Neural cell (in vitro differentiated cells): ENCODE data around the gene SPSB4. TPM values are rescaled to one million over a fixed set of nuclear protein-coding genes. Genes with fewer than 3 reads are reported as not detected.

Experiments used
- H2AFZ ChIP-seq: fragments of 200-600, 300-800 bp; sonication (generic), shearing (Covaris generic); 2 replicates; pipeline ENCODE4 v1.6.0; 2014; ENCODE audit warnings: low read depth, mild to moderate bottlenecking, antibody characterized with exemption, low read length, moderate library complexity
- H3F3A ChIP-seq: fragments of 200-600 bp; shearing (Covaris generic); 2 replicates; pipeline ENCODE4 v1.6.1; 2016; ENCODE audit warnings: mild to moderate bottlenecking, moderate library complexity, mixed read lengths, antibody characterized with exemption, low read length; ENCODE audit not compliant: insufficient read depth, poor library complexity, severe bottlenecking
- H3K27ac ChIP-seq: fragments of 200-600, 300-800 bp; sonication (generic), shearing (Covaris generic); 2 replicates; pipeline ENCODE4 v1.5.1; 2014; ENCODE audit warnings: mild to moderate bottlenecking, low read length, moderate library complexity
- H3K27me3 ChIP-seq: fragments of 300-800, 200-600 bp; sonication (generic), shearing (Covaris generic); 2 replicates; pipeline ENCODE4 v1.6.0; 2014; ENCODE audit warnings: mild to moderate bottlenecking, low read depth, low read length, moderate library complexity; ENCODE audit not compliant: insufficient read depth
- H3K36me3 ChIP-seq: fragments of 300-800, 200-600 bp; sonication (generic), shearing (Covaris generic); 2 replicates; pipeline ENCODE4 v1.5.1; 2014; ENCODE audit warnings: mild to moderate bottlenecking, antibody characterized with exemption, low read length, moderate library complexity; ENCODE audit not compliant: insufficient read depth
- H3K4me2 ChIP-seq: fragments of 300-800, 200-600 bp; sonication (generic), shearing (Covaris generic); 2 replicates; pipeline ENCODE4 v1.6.0; 2014; ENCODE audit warnings: mild to moderate bottlenecking, low read length
- H3K4me3 ChIP-seq: fragments of 300-800, 200-600 bp; sonication (generic), shearing (Covaris generic); 2 replicates; pipeline ENCODE4 v1.5.1; 2014; ENCODE audit warnings: mild to moderate bottlenecking, low read length, moderate library complexity
- H3K79me2 ChIP-seq: fragments of 200-600 bp; shearing (Covaris generic); replicated peaks from 2 replicates; pipeline ENCODE4 v1.6.0; 2014; ENCODE audit warnings: mild to moderate bottlenecking, low read length, moderate library complexity; ENCODE audit not compliant: insufficient read depth
- H3K9ac ChIP-seq: fragments of 300-800, 200-600 bp; sonication (generic), shearing (Covaris generic); 2 replicates; pipeline ENCODE4 v1.6.1; 2016; ENCODE audit warnings: mild to moderate bottlenecking, low read length, mixed read lengths
- H3K9me2 ChIP-seq: fragments of 200-600 bp; shearing (Covaris generic); 2 replicates; pipeline ENCODE4 v1.6.1; 2016; ENCODE audit warnings: mild to moderate bottlenecking, low read length, mixed read lengths; ENCODE audit not compliant: insufficient read depth
- H3K9me3 ChIP-seq: fragments of 200-600, 300-800 bp; sonication (generic), shearing (Covaris generic); 2 replicates; pipeline ENCODE4 v1.6.1; 2016; ENCODE audit warnings: mild to moderate bottlenecking, mixed run types, low read length, moderate library complexity, mixed read lengths
- H4K20me1 ChIP-seq: fragments of 200-600 bp; shearing (Covaris generic); 2 replicates; pipeline ENCODE4 v1.6.1; 2016; ENCODE audit warnings: mild to moderate bottlenecking, mixed run types; ENCODE audit not compliant: insufficient read depth
- EP300 ChIP-seq: fragments of 450-650 bp; conservative IDR thresholded peaks from 2 replicates; pipeline ENCODE4 v1.6.1; 2014; ENCODE audit warnings: antibody characterized with exemption, mild to moderate bottlenecking, moderate library complexity; ENCODE audit not compliant: poor library complexity, severe bottlenecking
- EZH2 ChIP-seq: fragments of 200-600, 300-800 bp; shearing (Covaris generic), sonication (generic); IDR thresholded peaks from 2 replicates; pipeline ENCODE4 v1.6.1; 2014; ENCODE audit warnings: antibody characterized with exemption, low read length, borderline replicate concordance, mild to moderate bottlenecking; ENCODE audit not compliant: insufficient read depth, poor library complexity, severe bottlenecking
- MXI1 ChIP-seq: fragments of 450-650 bp; conservative IDR thresholded peaks from 2 replicates; pipeline ENCODE4 v1.6.1; 2014; ENCODE audit warnings: antibody characterized with exemption, mild to moderate bottlenecking; ENCODE audit not compliant: poor library complexity, severe bottlenecking
- POLR2AphosphoS5 ChIP-seq: IDR thresholded peaks from 2 replicates; pipeline ENCODE4 v1.6.1; 2012
- RAD21 ChIP-seq: fragments of 450-650 bp; conservative IDR thresholded peaks from 2 replicates; pipeline ENCODE4 v1.6.1; 2014; ENCODE audit warnings: antibody characterized with exemption, mild to moderate bottlenecking, moderate library complexity
- SMC3 ChIP-seq: fragments of 450-650 bp; conservative IDR thresholded peaks from 2 replicates; pipeline ENCODE4 v1.6.1; 2014; ENCODE audit warnings: antibody characterized with exemption, mild to moderate bottlenecking, moderate library complexity; ENCODE audit not compliant: poor library complexity
- TAF1 ChIP-seq: IDR thresholded peaks from 2 replicates; pipeline ENCODE4 v1.6.1; 2012; ENCODE audit warnings: low read depth
- polyA plus RNA-seq: library from polyadenylated mRNA; depleted of rRNA; stranded (reverse); fragments of >200 nt; gene quantifications from 2 replicates; pipeline ENCODE4 v1.2.3, GENCODE V29; 2014
- TF ChIP-seq, protein P1 (sequence below): fragments of 450-650 bp; IDR thresholded peaks from 2 replicates; pipeline ENCODE4 v1.5.1; 2014; ENCODE audit warnings: antibody characterized with exemption, mild to moderate bottlenecking, moderate library complexity; ENCODE audit not compliant: poor library complexity, severe bottlenecking
- TF ChIP-seq, protein P2 (sequence below): IDR thresholded peaks from 2 replicates; pipeline ENCODE4 v1.6.1; 2012; ENCODE audit warnings: borderline replicate concordance

SPSB4 gene
- polyA plus RNA-seq, 1 donor from 2014 or later, result 6.1 TPM

GRCh38 chr3:141104151-141104821 lies 53.1 kb downstream of the SPSB4 start:
- no peak overlapping the region for H3K27ac ChIP-seq
- H3K9me2 ChIP-seq, result no peaks in the 10 kb centered on the region
- no peak overlapping the region for H3K4me3 ChIP-seq
- no peaks in the 10 kb centered on the region for H3K79me2 ChIP-seq
- H2AFZ ChIP-seq, result no peak overlapping the region
- H3K36me3 ChIP-seq, result no peaks in the 10 kb centered on the region
- H3F3A ChIP-seq, result no peaks in the 10 kb centered on the region
- TF ChIP-seq MXI1, result no peak
- TF ChIP-seq TAF1, result no peak
- TF ChIP-seq RAD21, result no peak
- no peak for TF ChIP-seq POLR2AphosphoS5
- no peak for TF ChIP-seq EP300
- TF ChIP-seq SMC3, result no peak
- TF ChIP-seq, protein P1, sequence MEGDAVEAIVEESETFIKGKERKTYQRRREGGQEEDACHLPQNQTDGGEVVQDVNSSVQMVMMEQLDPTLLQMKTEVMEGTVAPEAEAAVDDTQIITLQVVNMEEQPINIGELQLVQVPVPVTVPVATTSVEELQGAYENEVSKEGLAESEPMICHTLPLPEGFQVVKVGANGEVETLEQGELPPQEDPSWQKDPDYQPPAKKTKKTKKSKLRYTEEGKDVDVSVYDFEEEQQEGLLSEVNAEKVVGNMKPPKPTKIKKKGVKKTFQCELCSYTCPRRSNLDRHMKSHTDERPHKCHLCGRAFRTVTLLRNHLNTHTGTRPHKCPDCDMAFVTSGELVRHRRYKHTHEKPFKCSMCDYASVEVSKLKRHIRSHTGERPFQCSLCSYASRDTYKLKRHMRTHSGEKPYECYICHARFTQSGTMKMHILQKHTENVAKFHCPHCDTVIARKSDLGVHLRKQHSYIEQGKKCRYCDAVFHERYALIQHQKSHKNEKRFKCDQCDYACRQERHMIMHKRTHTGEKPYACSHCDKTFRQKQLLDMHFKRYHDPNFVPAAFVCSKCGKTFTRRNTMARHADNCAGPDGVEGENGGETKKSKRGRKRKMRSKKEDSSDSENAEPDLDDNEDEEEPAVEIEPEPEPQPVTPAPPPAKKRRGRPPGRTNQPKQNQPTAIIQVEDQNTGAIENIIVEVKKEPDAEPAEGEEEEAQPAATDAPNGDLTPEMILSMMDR, result no peak
- no peak for TF ChIP-seq EZH2
- TF ChIP-seq, protein P2, sequence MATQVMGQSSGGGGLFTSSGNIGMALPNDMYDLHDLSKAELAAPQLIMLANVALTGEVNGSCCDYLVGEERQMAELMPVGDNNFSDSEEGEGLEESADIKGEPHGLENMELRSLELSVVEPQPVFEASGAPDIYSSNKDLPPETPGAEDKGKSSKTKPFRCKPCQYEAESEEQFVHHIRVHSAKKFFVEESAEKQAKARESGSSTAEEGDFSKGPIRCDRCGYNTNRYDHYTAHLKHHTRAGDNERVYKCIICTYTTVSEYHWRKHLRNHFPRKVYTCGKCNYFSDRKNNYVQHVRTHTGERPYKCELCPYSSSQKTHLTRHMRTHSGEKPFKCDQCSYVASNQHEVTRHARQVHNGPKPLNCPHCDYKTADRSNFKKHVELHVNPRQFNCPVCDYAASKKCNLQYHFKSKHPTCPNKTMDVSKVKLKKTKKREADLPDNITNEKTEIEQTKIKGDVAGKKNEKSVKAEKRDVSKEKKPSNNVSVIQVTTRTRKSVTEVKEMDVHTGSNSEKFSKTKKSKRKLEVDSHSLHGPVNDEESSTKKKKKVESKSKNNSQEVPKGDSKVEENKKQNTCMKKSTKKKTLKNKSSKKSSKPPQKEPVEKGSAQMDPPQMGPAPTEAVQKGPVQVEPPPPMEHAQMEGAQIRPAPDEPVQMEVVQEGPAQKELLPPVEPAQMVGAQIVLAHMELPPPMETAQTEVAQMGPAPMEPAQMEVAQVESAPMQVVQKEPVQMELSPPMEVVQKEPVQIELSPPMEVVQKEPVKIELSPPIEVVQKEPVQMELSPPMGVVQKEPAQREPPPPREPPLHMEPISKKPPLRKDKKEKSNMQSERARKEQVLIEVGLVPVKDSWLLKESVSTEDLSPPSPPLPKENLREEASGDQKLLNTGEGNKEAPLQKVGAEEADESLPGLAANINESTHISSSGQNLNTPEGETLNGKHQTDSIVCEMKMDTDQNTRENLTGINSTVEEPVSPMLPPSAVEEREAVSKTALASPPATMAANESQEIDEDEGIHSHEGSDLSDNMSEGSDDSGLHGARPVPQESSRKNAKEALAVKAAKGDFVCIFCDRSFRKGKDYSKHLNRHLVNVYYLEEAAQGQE, result no peak
- H3K4me2 ChIP-seq, result no peak overlapping the region
- H3K9me3 ChIP-seq, result no peaks in the 10 kb centered on the region
- no peaks in the 10 kb centered on the region for H4K20me1 ChIP-seq
- no peaks in the 10 kb centered on the region for H3K27me3 ChIP-seq
- H3K9ac ChIP-seq, result no peak overlapping the region

DNA sequence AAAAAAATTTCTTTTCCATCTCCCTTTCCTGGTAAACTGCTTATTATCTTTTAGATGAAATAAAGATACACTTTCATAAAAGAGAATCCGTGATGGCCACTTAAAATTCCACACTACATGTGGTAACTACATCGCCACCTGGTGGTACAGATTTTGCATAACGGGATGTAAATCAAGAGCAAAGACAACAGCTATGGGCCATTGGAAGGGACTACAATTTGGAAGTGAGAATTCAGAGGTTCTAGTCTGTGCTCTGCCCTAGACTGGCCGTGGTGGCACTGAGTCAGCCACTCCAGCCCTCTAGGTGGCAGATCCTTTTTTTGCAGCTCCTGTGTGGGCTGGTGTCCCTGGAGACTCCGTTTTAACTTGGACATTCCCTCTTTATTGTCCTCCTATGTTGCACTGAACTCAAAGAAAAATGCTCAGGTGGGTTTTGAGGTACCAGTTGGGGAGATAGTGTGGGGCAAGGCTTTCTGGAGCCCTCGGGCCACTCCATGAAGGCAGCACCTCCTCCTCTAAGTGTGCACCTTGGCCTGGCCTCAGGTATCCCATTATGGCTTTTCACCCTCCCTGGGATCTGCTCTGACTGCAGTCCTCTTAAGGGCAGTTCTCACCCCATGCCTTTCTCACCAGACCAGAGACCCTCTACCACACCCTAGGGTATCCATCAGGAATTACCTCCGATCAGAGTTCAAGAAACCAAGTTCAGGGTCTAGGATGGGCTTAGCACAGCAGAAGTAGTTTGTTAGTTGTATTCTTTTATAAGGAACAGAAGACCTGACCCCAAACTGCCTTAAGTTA lies 54.9 kb downstream of the SPSB4 start:
- no peak overlapping the region for H3K27ac ChIP-seq

More for the DNA sequence above, 54.9 kb downstream of the SPSB4 start:
- no peaks in the 10 kb centered on the region for H3K9me3 ChIP-seq
- H3K9ac ChIP-seq, result no peak overlapping the region
- H4K20me1 ChIP-seq, result no peaks in the 10 kb centered on the region
- no peaks in the 10 kb centered on the region for H3F3A ChIP-seq
- H3K79me2 ChIP-seq, result no peaks in the 10 kb centered on the region
- no peak overlapping the region for H2AFZ ChIP-seq
- no peaks in the 10 kb centered on the region for H3K27me3 ChIP-seq
- no peaks in the 10 kb centered on the region for H3K9me2 ChIP-seq
- H3K4me2 ChIP-seq, result no peak overlapping the region
- no peaks in the 10 kb centered on the region for H3K36me3 ChIP-seq
- TF ChIP-seq EP300 (no peak), SMC3 (peak; percentile 89), MXI1 (no peak), POLR2AphosphoS5 (no peak), RAD21 (peak; percentile 79)
- TF ChIP-seq, protein P1, result peak; percentile 82
- TF ChIP-seq, protein P2, result no peak
- no peak overlapping the region for H3K4me3 ChIP-seq
